Measurements from ENCODE around the gene PCBP3. TPM values are rescaled to one million over a fixed set of nuclear protein-coding genes. Genes with fewer than 3 reads are reported as not detected.

PCBP3 gene
- polyA plus RNA-seq, 1 donor from 2014 or later = 1.7 TPM

DNA sequence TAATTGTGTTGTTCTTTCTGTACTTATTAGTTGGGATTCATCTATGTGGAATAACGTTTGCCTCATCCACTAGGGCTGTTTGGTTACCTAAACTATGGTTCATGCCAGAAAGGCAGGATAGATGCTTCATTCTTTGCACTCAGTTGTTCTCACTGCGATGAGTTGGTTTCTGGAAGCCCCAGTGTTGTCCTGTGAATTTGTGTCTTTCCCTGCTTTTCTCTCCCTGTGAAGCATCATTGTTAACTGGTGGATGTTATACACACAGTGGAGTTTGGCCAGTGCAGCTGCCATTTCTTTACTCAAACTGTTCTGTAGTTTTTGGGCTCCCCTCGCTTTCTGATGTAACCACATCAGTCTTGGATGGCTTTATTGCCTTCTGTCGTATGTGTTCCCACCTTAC lies 194.4 kb downstream of the PCBP3 start:
- H3K4me2 ChIP-seq (ENCODE audit: low read length) = no peak overlapping the region
- TF ChIP-seq, protein P1, sequence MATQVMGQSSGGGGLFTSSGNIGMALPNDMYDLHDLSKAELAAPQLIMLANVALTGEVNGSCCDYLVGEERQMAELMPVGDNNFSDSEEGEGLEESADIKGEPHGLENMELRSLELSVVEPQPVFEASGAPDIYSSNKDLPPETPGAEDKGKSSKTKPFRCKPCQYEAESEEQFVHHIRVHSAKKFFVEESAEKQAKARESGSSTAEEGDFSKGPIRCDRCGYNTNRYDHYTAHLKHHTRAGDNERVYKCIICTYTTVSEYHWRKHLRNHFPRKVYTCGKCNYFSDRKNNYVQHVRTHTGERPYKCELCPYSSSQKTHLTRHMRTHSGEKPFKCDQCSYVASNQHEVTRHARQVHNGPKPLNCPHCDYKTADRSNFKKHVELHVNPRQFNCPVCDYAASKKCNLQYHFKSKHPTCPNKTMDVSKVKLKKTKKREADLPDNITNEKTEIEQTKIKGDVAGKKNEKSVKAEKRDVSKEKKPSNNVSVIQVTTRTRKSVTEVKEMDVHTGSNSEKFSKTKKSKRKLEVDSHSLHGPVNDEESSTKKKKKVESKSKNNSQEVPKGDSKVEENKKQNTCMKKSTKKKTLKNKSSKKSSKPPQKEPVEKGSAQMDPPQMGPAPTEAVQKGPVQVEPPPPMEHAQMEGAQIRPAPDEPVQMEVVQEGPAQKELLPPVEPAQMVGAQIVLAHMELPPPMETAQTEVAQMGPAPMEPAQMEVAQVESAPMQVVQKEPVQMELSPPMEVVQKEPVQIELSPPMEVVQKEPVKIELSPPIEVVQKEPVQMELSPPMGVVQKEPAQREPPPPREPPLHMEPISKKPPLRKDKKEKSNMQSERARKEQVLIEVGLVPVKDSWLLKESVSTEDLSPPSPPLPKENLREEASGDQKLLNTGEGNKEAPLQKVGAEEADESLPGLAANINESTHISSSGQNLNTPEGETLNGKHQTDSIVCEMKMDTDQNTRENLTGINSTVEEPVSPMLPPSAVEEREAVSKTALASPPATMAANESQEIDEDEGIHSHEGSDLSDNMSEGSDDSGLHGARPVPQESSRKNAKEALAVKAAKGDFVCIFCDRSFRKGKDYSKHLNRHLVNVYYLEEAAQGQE (IDR thresholded peaks at IDR 0.05; ENCODE audit: borderline replicate concordance) = no peak
- TF ChIP-seq RAD21 (conservative IDR thresholded peaks at IDR 0.05) (no peak), TAF1 (IDR thresholded peaks at IDR 0.05; ENCODE audit: low read depth) (no peak), MXI1 (conservative IDR thresholded peaks at IDR 0.05; ENCODE audit: poor library complexity, severe bottlenecking) (no peak), EP300 (conservative IDR thresholded peaks at IDR 0.05; ENCODE audit: poor library complexity, severe bottlenecking) (no peak), POLR2AphosphoS5 (IDR thresholded peaks at IDR 0.05) (no peak), EZH2 (IDR thresholded peaks at IDR 0.05; ENCODE audit: borderline replicate concordance, insufficient read depth, low read length, poor library complexity, severe bottlenecking) (no peak), SMC3 (conservative IDR thresholded peaks at IDR 0.05; ENCODE audit: poor library complexity) (no peak)
- TF ChIP-seq, protein P2, sequence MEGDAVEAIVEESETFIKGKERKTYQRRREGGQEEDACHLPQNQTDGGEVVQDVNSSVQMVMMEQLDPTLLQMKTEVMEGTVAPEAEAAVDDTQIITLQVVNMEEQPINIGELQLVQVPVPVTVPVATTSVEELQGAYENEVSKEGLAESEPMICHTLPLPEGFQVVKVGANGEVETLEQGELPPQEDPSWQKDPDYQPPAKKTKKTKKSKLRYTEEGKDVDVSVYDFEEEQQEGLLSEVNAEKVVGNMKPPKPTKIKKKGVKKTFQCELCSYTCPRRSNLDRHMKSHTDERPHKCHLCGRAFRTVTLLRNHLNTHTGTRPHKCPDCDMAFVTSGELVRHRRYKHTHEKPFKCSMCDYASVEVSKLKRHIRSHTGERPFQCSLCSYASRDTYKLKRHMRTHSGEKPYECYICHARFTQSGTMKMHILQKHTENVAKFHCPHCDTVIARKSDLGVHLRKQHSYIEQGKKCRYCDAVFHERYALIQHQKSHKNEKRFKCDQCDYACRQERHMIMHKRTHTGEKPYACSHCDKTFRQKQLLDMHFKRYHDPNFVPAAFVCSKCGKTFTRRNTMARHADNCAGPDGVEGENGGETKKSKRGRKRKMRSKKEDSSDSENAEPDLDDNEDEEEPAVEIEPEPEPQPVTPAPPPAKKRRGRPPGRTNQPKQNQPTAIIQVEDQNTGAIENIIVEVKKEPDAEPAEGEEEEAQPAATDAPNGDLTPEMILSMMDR (IDR thresholded peaks at IDR 0.05; ENCODE audit: poor library complexity, severe bottlenecking) = no peak
- no peak overlapping the region for H3K27ac ChIP-seq (ENCODE audit: low read length)
- H3K9me3 ChIP-seq (ENCODE audit: low read length) = no peaks in the 10 kb centered on the region
- H3K9me2 ChIP-seq (ENCODE audit: insufficient read depth, low read length) = no peaks in the 10 kb centered on the region
- H3K4me3 ChIP-seq (ENCODE audit: low read length) = no peak overlapping the region
- H2AFZ ChIP-seq (ENCODE audit: low read depth, low read length) = no peak overlapping the region
- no peaks in the 10 kb centered on the region for H3K27me3 ChIP-seq (ENCODE audit: insufficient read depth, low read depth, low read length)
- no peaks in the 10 kb centered on the region for H3K36me3 ChIP-seq (ENCODE audit: insufficient read depth, low read length)
- H3F3A ChIP-seq (ENCODE audit: insufficient read depth, low read length, poor library complexity, severe bottlenecking) = no peaks in the 10 kb centered on the region
- H3K9ac ChIP-seq (ENCODE audit: low read length) = no peak overlapping the region
- no peaks in the 10 kb centered on the region for H3K79me2 ChIP-seq (replicated peaks; ENCODE audit: insufficient read depth, low read length)
- H4K20me1 ChIP-seq (ENCODE audit: insufficient read depth) = no peaks in the 10 kb centered on the region

DNA sequence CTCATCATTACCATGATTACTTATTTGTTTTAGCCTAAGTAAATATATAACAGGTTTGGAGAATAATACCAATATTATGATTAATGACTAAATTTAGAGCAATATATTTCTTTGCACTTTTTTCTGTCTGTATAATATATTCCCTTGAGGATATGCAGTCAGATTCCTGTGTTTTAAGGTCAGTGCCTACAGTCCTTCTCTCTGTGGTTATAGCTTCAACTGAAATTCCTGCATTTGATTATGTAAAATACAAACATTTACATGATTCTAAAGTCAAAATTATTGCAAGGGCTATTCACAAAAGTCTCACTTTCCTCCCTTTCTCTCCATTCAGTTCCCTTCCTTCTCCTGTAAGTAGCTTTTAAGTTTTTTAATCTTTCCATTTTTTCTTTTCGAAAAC lies 195.1 kb downstream of the PCBP3 start:
- Histone ChIP-seq H3K4me3 (ENCODE audit: low read length) (no peak overlapping the region), H3K9me3 (ENCODE audit: low read length) (no peaks in the 10 kb centered on the region), H2AFZ (ENCODE audit: low read depth, low read length) (no peak overlapping the region), H3F3A (ENCODE audit: insufficient read depth, low read length, poor library complexity, severe bottlenecking) (no peaks in the 10 kb centered on the region), H4K20me1 (ENCODE audit: insufficient read depth) (no peaks in the 10 kb centered on the region), H3K27ac (ENCODE audit: low read length) (no peak overlapping the region), H3K4me2 (ENCODE audit: low read length) (no peak overlapping the region), H3K27me3 (ENCODE audit: insufficient read depth, low read depth, low read length) (no peaks in the 10 kb centered on the region), H3K36me3 (ENCODE audit: insufficient read depth, low read length) (no peaks in the 10 kb centered on the region), H3K9ac (ENCODE audit: low read length) (no peak overlapping the region), H3K79me2 (replicated peaks; ENCODE audit: insufficient read depth, low read length) (no peaks in the 10 kb centered on the region), H3K9me2 (ENCODE audit: insufficient read depth, low read length) (no peaks in the 10 kb centered on the region)
- TF ChIP-seq POLR2AphosphoS5 (IDR thresholded peaks at IDR 0.05) = no peak
- TF ChIP-seq, protein P1 (IDR thresholded peaks at IDR 0.05; ENCODE audit: borderline replicate concordance) = no peak
- TF ChIP-seq EZH2 (IDR thresholded peaks at IDR 0.05; ENCODE audit: borderline replicate concordance, insufficient read depth, low read length, poor library complexity, severe bottlenecking) = no peak
- TF ChIP-seq MXI1 (conservative IDR thresholded peaks at IDR 0.05; ENCODE audit: poor library complexity, severe bottlenecking) = no peak
- no peak for TF ChIP-seq RAD21 (conservative IDR thresholded peaks at IDR 0.05)
- no peak for TF ChIP-seq SMC3 (conservative IDR thresholded peaks at IDR 0.05; ENCODE audit: poor library complexity)
- no peak for TF ChIP-seq TAF1 (IDR thresholded peaks at IDR 0.05; ENCODE audit: low read depth)
- TF ChIP-seq, protein P2 (IDR thresholded peaks at IDR 0.05; ENCODE audit: poor library complexity, severe bottlenecking) = no peak
- no peak for TF ChIP-seq EP300 (conservative IDR thresholded peaks at IDR 0.05; ENCODE audit: poor library complexity, severe bottlenecking)

All from neural cell (in vitro differentiated cells).